ENCODE measurements around the gene SLC41A1. TPM values are rescaled to one million over a fixed set of nuclear protein-coding genes. Genes with fewer than 3 reads are reported as not detected.

The SLC41A1 gene
- total RNA-seq, 2 donors from 2014 or later = 27.7 to 56.8 TPM

DNA sequence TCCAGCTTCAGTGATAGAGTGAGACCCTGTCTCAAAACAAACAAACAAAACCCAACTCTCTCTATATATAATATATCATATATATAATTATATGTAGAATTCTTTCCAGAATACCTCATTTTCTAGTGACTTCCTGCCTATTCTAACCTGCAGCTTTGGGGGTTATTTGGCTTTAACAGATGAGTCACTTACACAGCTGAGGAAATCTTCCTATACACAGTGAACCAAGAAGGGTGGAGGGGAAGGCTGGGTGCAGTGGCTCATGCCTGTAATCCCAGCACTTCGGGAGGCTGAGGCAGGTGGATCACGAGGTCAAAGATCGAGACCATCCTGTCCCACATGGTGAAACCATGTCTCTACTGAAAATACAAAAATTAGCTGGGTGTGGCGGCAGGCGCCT is 47.0 kb downstream of the SLC41A1 start:
- no peaks in the 10 kb centered on the region for H3K9me3 Mint-ChIP-seq
- peaks cover 48% of the 10 kb centered on the region for H3K36me3 Mint-ChIP-seq (ENCODE audit: low read depth)
- no peaks in the 10 kb centered on the region for H3K4me1 Mint-ChIP-seq
- H3K27ac Mint-ChIP-seq = no peak overlapping the region
- peak overlapping the region; percentile 37 for H3K4me3 Mint-ChIP-seq
- ATAC-seq (replicated peaks) = peak; percentile 39
- no peaks in the 10 kb centered on the region for H3K27me3 Mint-ChIP-seq

DNA sequence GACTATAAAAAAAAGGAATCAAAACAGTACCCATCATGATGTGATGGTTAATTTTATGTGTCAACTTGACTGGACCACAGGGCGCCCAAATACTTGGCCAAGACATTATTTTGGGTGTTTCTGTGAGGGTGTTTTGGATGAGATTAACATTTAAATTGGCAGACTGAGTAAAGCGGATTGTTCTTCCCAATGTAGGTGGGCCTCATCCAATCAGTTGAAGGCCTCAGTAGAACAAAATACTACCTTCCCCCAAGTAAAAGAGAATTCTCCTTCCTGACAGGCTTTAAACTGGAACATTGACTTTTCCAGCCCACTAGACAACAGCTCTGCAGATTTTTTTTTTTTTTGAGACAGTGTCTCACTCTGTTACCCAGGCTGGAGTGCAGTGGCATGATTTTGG is 48.4 kb downstream of the SLC41A1 start:
- no peaks in the 10 kb centered on the region for H3K9me3 Mint-ChIP-seq
- H3K27me3 Mint-ChIP-seq = no peaks in the 10 kb centered on the region
- H3K36me3 Mint-ChIP-seq (ENCODE audit: low read depth) = peaks cover 39% of the 10 kb centered on the region
- H3K4me3 Mint-ChIP-seq = peak overlapping the region; percentile 5
- H3K4me1 Mint-ChIP-seq = no peaks in the 10 kb centered on the region
- no peak for ATAC-seq (replicated peaks)
- no peak overlapping the region for H3K27ac Mint-ChIP-seq

DNA sequence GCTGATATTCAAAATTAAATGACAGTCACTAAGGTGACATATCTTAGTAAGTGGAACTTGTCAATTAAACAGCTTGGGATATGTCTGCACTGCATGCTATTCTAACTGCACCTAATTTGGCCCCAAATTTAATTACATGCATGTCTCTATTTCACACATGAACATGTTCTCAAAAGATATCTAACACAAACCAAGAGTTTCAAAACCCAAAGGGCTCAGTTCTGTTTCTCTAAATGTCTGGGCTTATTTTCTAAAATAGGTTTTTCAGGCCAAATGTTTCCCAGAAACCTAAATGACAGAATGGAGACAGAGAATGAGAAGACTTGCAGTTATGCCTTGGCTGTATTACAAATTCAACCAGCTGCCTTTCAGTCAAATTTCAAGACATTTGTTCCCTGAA is 49.0 kb downstream of the SLC41A1 start:
- peak overlapping the region; percentile 5 for H3K4me3 Mint-ChIP-seq
- H3K27me3 Mint-ChIP-seq = no peaks in the 10 kb centered on the region
- no peaks in the 10 kb centered on the region for H3K9me3 Mint-ChIP-seq
- H3K27ac Mint-ChIP-seq = no peak overlapping the region
- peak; percentile 69 for ATAC-seq (replicated peaks)
- no peaks in the 10 kb centered on the region for H3K4me1 Mint-ChIP-seq
- peaks cover 33% of the 10 kb centered on the region for H3K36me3 Mint-ChIP-seq (ENCODE audit: low read depth)

DNA sequence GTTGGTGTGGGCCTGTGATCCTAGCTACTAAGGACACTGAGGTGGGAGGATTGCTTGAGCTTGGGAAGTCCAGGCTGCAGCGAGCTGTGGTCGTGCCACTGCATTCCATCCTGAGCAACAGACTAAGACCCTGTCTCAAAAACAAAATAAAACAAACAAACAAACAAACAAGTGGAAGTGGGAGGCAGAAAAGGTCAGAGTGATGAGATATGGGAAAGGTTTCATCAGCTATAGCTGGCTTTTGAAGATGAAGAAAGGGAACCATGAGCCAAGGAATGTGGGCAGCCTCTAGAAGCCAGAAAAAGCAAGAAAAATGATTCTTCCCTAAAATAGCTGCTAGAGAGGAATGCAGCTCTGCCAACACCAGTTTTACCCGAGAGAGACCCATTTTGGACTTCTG is 52.4 kb downstream of the SLC41A1 start:
- Mint-ChIP-seq H3K4me1 (peaks cover 6% of the 10 kb centered on the region), H3K36me3 (ENCODE audit: low read depth) (peaks cover 5% of the 10 kb centered on the region), H3K9me3 (no peaks in the 10 kb centered on the region), H3K4me3 (no peak overlapping the region), H3K27me3 (no peaks in the 10 kb centered on the region), H3K27ac (no peak overlapping the region)
- ATAC-seq (replicated peaks) = no peak

DNA sequence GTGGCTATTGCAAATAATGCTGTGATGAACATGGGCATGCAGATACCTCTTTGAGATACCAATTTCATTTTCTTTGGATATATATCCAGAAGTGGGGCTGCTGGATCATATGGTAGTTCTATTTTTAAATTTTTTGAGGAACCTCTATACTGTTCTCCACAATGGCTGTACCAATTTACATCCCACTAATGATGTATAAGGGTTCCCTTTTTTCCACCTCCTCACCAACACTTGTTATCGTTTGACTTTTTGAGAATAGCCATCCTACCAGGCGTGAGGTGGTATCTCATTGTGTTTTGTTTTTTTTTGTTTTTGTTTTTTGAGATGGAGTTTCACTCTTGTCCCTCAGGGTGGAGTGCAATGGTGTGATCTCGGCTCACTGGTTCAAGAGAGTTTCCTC is 56.4 kb downstream of the SLC41A1 start:
- Mint-ChIP-seq H3K27ac (no peak overlapping the region), H3K4me1 (peaks cover 6% of the 10 kb centered on the region), H3K27me3 (no peaks in the 10 kb centered on the region), H3K36me3 (ENCODE audit: low read depth) (peaks cover 5% of the 10 kb centered on the region), H3K4me3 (no peak overlapping the region), H3K9me3 (no peaks in the 10 kb centered on the region)
- no peak for ATAC-seq (replicated peaks)

DNA sequence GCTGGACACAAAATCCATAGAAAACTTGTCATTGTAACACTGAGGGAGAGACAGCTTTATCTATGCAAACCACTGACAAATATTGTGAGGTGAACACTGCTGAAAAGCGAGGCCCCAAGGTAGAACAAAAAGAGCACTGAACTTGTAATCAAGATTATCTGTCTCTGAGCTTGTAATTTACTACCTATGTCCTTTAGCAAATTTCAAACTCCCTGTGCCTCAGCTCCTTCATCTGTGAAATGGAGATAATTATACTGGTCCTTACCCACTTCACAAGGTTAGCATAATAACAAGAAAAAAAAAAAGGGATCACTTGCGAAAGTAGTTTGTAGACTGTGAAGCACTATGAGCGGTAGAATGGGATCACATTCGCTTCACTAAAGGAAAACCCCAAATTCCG is 58.1 kb downstream of the SLC41A1 start:
- no peak for ATAC-seq (replicated peaks)
- H3K4me3 Mint-ChIP-seq = no peak overlapping the region
- no peaks in the 10 kb centered on the region for H3K9me3 Mint-ChIP-seq
- peaks cover 13% of the 10 kb centered on the region for H3K4me1 Mint-ChIP-seq
- no peaks in the 10 kb centered on the region for H3K27me3 Mint-ChIP-seq
- peaks cover 6% of the 10 kb centered on the region for H3K36me3 Mint-ChIP-seq (ENCODE audit: low read depth)
- no peak overlapping the region for H3K27ac Mint-ChIP-seq

DNA sequence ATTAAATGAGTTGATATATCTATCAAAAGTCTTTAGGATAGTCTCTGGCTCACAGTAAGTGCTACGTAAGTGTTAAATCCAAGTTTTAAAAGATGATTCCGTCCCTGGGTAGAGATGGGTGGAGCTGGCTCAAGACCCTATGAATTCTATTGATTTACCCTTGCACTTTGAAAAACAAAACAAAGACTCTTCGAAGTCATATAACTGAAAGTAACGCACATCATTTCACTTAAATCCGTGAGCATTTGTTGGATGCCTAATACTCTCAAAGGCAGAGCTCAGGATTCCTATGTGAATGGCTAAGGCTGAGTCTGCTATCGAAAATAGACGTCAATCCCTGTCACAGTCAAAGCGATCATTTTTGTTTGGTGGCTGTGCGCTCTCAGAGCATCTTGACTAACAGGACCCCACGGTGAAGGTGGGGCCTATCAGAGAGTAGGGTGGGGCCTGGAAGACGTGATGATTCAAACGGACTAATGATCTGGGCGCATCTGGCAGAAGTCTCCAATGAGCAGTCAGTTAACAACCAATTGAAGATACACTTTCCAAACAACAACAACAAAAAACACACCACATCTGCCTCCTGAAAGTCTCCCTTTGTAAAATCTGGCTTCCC is 61.9 kb downstream of the SLC41A1 start:
- H3K9me3 Mint-ChIP-seq = no peaks in the 10 kb centered on the region
- H3K4me1 Mint-ChIP-seq = peaks cover 19% of the 10 kb centered on the region
- H3K27me3 Mint-ChIP-seq = no peaks in the 10 kb centered on the region
- no peak for ATAC-seq (replicated peaks)
- H3K27ac Mint-ChIP-seq = peak overlapping the region; percentile 95
- H3K36me3 Mint-ChIP-seq (ENCODE audit: low read depth) = peaks cover 37% of the 10 kb centered on the region
- H3K4me3 Mint-ChIP-seq = peak overlapping the region; percentile 83

DNA sequence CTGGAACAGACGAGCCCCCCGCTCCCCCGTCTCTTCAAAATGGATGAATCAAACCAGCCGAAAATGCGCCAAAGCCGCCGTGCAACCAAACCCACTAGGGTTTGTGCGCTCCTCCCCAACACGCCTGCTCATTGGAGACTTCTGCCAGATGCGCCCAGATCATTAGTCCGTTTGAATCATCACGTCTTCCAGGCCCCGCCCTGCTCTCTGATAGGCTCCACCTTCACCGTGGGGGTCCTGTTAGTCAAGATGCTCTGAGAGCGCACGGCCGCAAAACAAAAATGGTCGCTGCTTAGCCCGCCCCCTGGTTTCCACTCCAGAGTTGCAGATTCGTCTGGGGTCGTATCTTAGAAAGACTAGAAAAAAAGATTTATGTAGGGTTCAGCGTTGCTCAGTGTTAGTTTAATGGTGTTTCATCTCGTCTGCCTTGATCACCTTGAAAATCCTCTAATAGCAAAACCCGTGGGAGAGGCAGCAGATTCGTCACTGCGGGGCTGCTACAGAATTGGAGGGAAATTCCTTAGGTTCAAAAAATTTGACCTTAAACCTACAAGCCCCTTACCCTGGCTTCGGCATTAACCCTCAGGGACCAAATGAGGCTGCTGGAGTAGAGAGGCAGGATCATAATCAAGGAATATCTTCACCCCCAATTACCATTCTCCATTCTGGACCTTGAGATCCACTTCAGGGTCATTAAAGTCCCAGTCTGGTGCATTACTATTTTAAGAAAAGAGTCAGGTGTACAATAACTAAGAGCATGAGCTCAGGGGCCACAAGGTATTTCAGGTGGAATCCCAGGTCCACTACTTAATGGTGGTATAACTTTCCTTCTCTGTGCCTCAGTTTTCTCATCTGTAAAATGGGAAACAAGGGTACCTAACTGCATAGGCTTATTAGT is 62.6 kb downstream of the SLC41A1 start, which contains the start of gene NUCKS1:
NUCKS1 (minus strand) TSS at position 45 of the 898 bp plus-strand sequence. CDS start 209 bp downstream, outside the sequence.
- H3K4me1 Mint-ChIP-seq = peaks cover 19% of the 10 kb centered on the region

DNA sequence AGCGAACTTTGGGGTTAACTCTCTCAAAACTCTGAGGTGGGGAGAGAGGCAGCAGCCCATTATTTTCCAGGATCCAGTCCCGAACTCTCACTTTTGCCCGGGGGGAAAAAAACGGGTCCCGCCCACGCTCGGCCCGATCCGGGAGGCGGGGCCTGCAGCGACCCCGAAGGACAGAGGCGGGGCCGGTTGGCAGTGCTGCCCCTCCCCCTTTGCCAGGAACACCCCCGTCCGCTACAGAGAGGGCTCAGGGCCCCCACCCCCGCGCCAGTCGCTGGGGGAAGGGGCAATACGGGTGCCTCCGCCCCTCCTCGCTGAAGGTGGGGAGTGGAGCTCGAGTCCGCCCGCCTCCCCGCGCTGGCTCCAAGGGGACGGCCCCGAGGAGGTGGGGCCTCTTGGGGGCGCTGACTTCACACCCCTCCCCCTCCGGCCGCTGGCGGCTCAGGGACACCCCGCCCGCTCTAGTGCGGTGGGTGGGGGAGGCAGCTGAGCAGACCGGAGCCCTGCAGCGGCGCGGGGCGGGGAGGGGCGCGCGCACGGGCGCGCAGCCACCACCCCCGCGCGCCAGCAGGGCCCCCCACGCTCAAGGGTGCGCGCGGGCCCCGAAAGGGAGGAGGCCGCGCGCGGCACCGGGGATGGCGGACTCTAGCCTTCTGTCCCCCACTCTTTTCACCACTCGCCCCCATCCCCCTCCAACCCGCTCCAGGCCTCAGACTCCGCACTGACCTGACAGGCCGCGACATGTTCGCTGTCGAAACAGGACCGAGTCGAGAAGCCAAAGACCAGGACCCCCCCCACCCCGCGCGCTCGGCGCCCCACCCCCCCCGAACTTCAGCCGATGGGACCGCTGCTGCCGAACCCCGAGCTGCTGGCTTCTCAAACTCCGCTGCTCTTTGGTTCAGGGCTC is 63.5 kb downstream of the SLC41A1 start:
- Mint-ChIP-seq H3K27me3 (no peaks in the 10 kb centered on the region), H3K9me3 (no peaks in the 10 kb centered on the region), H3K4me3 (peak overlapping the region; percentile 83), H3K27ac (peak overlapping the region; percentile 95), H3K4me1 (peaks cover 19% of the 10 kb centered on the region), H3K36me3 (ENCODE audit: low read depth) (peaks cover 38% of the 10 kb centered on the region)
- peak; percentile 80 for ATAC-seq (replicated peaks)

More for the DNA sequence above, 62.6 kb downstream of the SLC41A1 start, which contains the start of gene NUCKS1:
- H3K9me3 Mint-ChIP-seq = no peaks in the 10 kb centered on the region
- ATAC-seq (replicated peaks) = peak; percentile 80
- H3K36me3 Mint-ChIP-seq (ENCODE audit: low read depth) = peaks cover 38% of the 10 kb centered on the region
- no peaks in the 10 kb centered on the region for H3K27me3 Mint-ChIP-seq
- peak within 1 kb of the TSS; percentile 95 for H3K27ac Mint-ChIP-seq
- peak within 1 kb of the TSS; percentile 83 for H3K4me3 Mint-ChIP-seq

DNA sequence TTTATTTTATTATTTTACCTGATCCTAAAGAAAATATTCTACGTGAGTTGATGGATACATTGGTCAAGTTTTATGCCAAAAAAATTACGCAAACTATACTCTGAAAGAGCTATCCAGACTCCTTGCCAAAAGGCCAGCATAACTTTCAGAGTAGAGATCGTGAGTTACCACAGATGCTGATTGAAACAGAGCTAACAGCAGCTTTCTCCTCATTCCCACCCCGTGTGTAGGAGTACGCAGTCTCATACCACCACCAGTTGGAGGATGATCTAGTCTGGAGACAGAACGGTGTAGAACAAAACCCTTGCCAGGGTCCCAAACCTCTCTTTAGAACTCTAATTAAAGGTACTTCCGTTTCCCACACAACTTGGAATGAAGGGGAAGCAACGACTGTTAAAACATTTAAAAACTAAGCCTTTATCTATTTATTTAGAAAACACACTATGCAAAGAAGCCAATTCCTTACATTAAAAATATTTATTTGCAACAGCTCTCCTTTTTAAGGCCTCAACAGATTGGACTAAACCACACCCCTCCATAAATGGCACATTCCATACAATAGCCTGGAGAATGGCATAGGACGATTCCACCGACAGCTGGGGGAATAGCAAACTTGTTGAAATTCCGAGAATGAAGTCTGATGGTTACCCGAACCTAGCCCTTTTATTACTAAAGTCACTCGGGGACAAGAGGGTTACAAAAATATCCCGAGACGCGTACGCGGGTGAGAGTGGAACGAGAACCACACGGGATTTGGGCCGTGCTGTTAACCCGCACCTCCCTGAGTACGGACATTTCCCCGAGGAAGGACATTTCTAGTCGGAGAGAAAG is 64.4 kb downstream of the SLC41A1 start:
- peak overlapping the region; percentile 83 for H3K4me3 Mint-ChIP-seq
- H3K27ac Mint-ChIP-seq = peak overlapping the region; percentile 90
- peaks cover 23% of the 10 kb centered on the region for H3K4me1 Mint-ChIP-seq
- H3K36me3 Mint-ChIP-seq (ENCODE audit: low read depth) = peaks cover 38% of the 10 kb centered on the region
- H3K27me3 Mint-ChIP-seq = no peaks in the 10 kb centered on the region
- peak; percentile 39 for ATAC-seq (replicated peaks)
- H3K9me3 Mint-ChIP-seq = no peaks in the 10 kb centered on the region

DNA sequence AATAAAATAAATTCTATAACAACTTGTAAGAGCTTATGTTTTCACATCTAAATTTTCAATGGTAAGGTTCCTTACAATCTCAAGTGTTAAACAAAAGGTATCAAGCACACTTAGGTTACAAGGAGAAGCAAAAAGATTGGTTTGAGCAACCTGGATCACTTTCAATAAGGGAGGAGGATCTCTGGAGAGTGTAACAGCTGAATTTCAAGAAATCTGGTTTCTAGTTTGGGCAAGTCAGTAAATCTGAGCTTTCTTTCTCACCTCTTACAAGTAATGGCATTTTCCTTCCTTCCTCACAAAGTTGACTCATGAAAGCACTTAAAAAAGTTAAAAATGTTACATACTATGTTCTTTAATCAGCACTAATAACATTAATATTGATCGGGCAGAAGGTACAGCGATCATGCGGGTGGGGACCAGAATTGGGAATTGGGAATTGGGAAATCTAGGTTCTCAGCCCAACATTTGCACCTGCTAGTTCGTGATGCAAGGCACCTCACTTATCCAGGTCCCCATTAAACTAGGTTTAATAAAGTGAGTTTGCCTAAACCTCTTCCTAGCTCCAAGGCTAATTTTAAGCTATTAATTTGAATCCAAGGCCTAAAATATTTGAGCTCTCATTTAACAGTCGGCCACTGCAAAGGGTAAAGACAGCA is 66.1 kb downstream of the SLC41A1 start:
- peak overlapping the region; percentile 83 for H3K4me3 Mint-ChIP-seq
- H3K27ac Mint-ChIP-seq = peak overlapping the region; percentile 46
- no peaks in the 10 kb centered on the region for H3K27me3 Mint-ChIP-seq
- peaks cover 41% of the 10 kb centered on the region for H3K36me3 Mint-ChIP-seq (ENCODE audit: low read depth)
- peaks cover 23% of the 10 kb centered on the region for H3K4me1 Mint-ChIP-seq
- H3K9me3 Mint-ChIP-seq = no peaks in the 10 kb centered on the region
- ATAC-seq (replicated peaks) = no peak

DNA sequence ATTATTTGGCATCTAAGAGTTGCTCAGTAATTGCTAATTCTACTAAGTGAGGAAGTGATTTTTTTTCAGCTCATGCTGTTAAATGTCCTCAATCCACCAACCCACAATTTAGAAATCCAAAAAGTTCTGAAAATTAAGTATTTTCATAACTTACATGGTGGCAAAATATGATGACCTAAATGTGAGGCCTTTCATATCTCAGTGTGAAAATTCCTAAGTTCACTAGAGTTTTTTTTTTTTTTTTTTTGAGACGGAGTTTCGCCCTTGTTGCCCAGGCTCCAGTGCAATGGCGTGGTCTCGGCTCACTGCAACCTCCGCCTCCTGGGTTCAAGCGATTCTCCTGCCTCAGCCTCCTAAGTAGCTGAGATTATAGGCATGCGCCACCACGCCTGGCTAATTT is 68.6 kb downstream of the SLC41A1 start:
- Mint-ChIP-seq H3K4me3 (no peak overlapping the region), H3K4me1 (peaks cover 15% of the 10 kb centered on the region), H3K27ac (no peak overlapping the region), H3K36me3 (ENCODE audit: low read depth) (peaks cover 47% of the 10 kb centered on the region), H3K9me3 (no peaks in the 10 kb centered on the region), H3K27me3 (no peaks in the 10 kb centered on the region)
- ATAC-seq (replicated peaks) = no peak

DNA sequence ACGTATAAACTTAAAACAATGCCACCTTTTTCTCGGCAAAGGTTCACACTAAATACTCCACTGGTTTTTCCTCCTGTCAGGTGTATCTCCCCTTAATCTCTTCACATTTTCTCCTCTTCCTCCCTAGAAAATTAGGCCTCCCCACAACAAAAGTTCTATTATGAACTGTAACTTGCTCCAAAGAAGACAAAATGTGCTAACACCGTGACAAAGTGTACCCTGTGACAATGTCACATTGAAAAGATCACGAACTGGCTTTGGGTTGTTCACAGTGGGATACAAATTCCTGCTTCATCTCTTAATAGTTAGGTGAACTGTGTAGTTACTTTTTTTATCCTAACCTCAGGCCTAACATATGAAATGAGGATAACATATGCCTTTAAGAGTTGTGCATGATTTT is 69.0 kb downstream of the SLC41A1 start:
- peaks cover 50% of the 10 kb centered on the region for H3K36me3 Mint-ChIP-seq (ENCODE audit: low read depth)
- no peaks in the 10 kb centered on the region for H3K27me3 Mint-ChIP-seq
- ATAC-seq (replicated peaks) = no peak
- H3K9me3 Mint-ChIP-seq = no peaks in the 10 kb centered on the region
- H3K4me3 Mint-ChIP-seq = no peak overlapping the region
- H3K4me1 Mint-ChIP-seq = peaks cover 15% of the 10 kb centered on the region
- no peak overlapping the region for H3K27ac Mint-ChIP-seq

Data from activated T-helper 17 cell treated with anti-CD3 and anti-CD28 coated beads, Interleukin-2, amount 50 U/mL, for 72 hours (primary cell).